Measurements from ENCODE around the gene PRAME. TPM values are rescaled to one million over a fixed set of nuclear protein-coding genes. Genes with fewer than 3 reads are reported as not detected.

The PRAME gene
- total RNA-seq, 1 donor from 2014 or later, result not detected

DNA sequence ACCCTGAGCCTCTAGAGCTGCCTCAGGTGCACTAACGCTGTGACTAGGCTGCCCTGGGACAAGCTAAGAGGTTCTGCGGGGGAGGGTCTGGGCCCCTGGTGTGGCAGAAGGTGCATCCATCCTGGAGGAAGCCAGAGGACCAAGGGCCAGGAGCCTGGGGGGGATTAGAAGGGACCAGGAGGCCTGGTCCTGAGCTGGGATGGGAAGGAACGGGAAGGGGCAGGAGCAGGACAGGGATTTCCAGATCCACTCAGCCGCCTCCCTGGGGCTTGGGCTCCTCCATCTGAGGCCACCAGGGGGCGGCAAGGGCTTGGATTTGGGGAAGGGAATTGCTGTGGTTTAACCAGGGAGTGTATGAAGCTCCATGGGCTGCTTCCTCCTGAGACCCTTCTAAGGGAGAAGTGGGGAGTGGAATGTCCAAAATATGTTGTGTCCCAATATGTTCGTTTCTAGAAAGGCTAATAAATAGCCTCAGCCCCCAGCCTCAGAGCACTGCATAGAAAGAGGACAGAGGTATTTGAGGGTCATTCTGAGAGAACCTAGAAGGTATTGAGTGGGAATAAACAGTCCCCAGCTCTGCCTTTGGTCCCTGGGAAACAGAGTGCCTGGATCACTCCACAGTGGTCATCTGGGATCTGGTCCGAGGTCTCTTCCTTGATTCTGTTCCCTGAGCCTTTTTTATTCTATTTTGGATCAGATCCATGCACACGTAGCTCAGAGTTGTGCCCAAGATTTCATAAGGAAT is 17.4 kb upstream of the PRAME start:
- no peak overlapping the region for H3K27ac ChIP-seq (replicated peaks)
- H3K9me3 ChIP-seq (replicated peaks), result no peaks in the 10 kb centered on the region
- H3K4me3 ChIP-seq, result no peak overlapping the region
- no peaks in the 10 kb centered on the region for H3K36me3 ChIP-seq
- peak; percentile 55 for DNase-seq
- TF ChIP-seq, protein P1, sequence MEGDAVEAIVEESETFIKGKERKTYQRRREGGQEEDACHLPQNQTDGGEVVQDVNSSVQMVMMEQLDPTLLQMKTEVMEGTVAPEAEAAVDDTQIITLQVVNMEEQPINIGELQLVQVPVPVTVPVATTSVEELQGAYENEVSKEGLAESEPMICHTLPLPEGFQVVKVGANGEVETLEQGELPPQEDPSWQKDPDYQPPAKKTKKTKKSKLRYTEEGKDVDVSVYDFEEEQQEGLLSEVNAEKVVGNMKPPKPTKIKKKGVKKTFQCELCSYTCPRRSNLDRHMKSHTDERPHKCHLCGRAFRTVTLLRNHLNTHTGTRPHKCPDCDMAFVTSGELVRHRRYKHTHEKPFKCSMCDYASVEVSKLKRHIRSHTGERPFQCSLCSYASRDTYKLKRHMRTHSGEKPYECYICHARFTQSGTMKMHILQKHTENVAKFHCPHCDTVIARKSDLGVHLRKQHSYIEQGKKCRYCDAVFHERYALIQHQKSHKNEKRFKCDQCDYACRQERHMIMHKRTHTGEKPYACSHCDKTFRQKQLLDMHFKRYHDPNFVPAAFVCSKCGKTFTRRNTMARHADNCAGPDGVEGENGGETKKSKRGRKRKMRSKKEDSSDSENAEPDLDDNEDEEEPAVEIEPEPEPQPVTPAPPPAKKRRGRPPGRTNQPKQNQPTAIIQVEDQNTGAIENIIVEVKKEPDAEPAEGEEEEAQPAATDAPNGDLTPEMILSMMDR (IDR thresholded peaks at IDR 0.05; ENCODE audit: borderline replicate concordance), result peak; percentile 78
- H3K27me3 ChIP-seq (ENCODE audit: low read depth), result peaks cover 66% of the 10 kb centered on the region
- no peaks in the 10 kb centered on the region for H3K4me1 ChIP-seq
- intact Hi-C loops (cut with micrococcal nuclease), result no loop called here

DNA sequence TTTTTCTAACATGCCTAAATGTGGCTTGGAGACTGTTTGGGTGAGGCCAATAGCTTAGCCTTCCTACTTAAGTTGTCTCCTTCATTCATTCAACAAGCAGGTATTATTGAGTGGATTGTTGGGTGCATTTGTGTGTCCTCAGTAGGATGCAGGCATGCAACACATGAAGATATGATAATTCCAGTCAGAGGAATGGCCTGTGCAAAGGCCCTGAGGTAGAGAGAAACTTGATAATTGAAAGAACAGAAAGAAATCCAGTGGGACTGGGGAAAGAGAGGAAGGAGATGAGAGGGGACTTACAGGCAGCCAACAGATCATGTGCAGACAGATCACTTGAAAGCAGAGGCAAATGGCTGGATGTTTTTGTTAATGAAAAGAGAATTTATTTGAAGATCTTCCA is 15.3 kb upstream of the PRAME start:
- Histone ChIP-seq H3K36me3 (no peaks in the 10 kb centered on the region), H3K27me3 (ENCODE audit: low read depth) (peaks cover 68% of the 10 kb centered on the region), H3K27ac (replicated peaks) (no peak overlapping the region), H3K4me1 (no peaks in the 10 kb centered on the region), H3K9me3 (replicated peaks) (no peaks in the 10 kb centered on the region), H3K4me3 (no peak overlapping the region)
- intact Hi-C loops (cut with micrococcal nuclease), result no loop called here
- TF ChIP-seq, protein P1 (IDR thresholded peaks at IDR 0.05; ENCODE audit: borderline replicate concordance), result no peak
- DNase-seq, result no peak

GRCh38 chr22:22573047-22573889 is 14.2 kb upstream of the PRAME start:
- DNase-seq, result no peak
- Histone ChIP-seq H3K4me3 (no peak overlapping the region), H3K36me3 (no peaks in the 10 kb centered on the region), H3K4me1 (no peaks in the 10 kb centered on the region), H3K27ac (replicated peaks) (no peak overlapping the region), H3K9me3 (replicated peaks) (no peaks in the 10 kb centered on the region), H3K27me3 (ENCODE audit: low read depth) (peaks cover 79% of the 10 kb centered on the region)
- intact Hi-C loops (cut with micrococcal nuclease), result no loop called here
- TF ChIP-seq, protein P1 (IDR thresholded peaks at IDR 0.05; ENCODE audit: borderline replicate concordance), result no peak

GRCh38 chr22:22571862-22572261 is 12.8 kb upstream of the PRAME start:
- Histone ChIP-seq H3K4me3 (no peak overlapping the region), H3K27me3 (ENCODE audit: low read depth) (peaks cover 93% of the 10 kb centered on the region)
- intact Hi-C loops (cut with micrococcal nuclease), result no loop called here

GRCh38 chr22:22571429-22571828 is 12.4 kb upstream of the PRAME start:
- Histone ChIP-seq H3K27ac (replicated peaks) (no peak overlapping the region), H3K9me3 (replicated peaks) (no peaks in the 10 kb centered on the region), H3K4me1 (no peaks in the 10 kb centered on the region), H3K36me3 (no peaks in the 10 kb centered on the region), H3K27me3 (ENCODE audit: low read depth) (peaks cover 95% of the 10 kb centered on the region), H3K4me3 (no peak overlapping the region)
- intact Hi-C loops (cut with micrococcal nuclease), result no loop called here
- TF ChIP-seq, protein P1 (IDR thresholded peaks at IDR 0.05; ENCODE audit: borderline replicate concordance), result no peak
- no peak for DNase-seq

More at GRCh38 chr22:22571862-22572261, 12.8 kb upstream of the PRAME start:
- H3K4me1 ChIP-seq, result no peaks in the 10 kb centered on the region
- no peak overlapping the region for H3K27ac ChIP-seq (replicated peaks)
- no peaks in the 10 kb centered on the region for H3K36me3 ChIP-seq
- DNase-seq, result no peak
- TF ChIP-seq, protein P1 (IDR thresholded peaks at IDR 0.05; ENCODE audit: borderline replicate concordance), result no peak
- H3K9me3 ChIP-seq (replicated peaks), result no peaks in the 10 kb centered on the region
